ACC112 (cell line): Measurements from ENCODE around the gene TDRD3.

Source experiments
- H2AFZ ChIP-seq: fragments of 200-600 bp; sonication (generic); one replicate; pipeline ENCODE4 v1.6.0; 2017; ENCODE audit warnings: antibody characterized with exemption, low read length; ENCODE audit not compliant: unreplicated experiment
- H3K27ac ChIP-seq: fragments of 200-600 bp; sonication (generic); 2 replicates; pipeline ENCODE4 v1.5.1; 2014; ENCODE audit warnings: low read depth, mild to moderate bottlenecking, antibody characterized with exemption, low read length, moderate library complexity
- H3K27me3 ChIP-seq: fragments of 200-600 bp; sonication (generic); 2 replicates; pipeline ENCODE4 v1.6.1; 2014; ENCODE audit warnings: mild to moderate bottlenecking, antibody characterized with exemption, low read length, moderate library complexity, mixed read lengths; ENCODE audit not compliant: insufficient read depth
- H3K36me3 ChIP-seq: fragments of 200-600 bp; sonication (generic); 2 replicates; pipeline ENCODE4 v1.6.1; 2016; ENCODE audit warnings: mild to moderate bottlenecking, antibody characterized with exemption, low read length, moderate library complexity, mixed read lengths; ENCODE audit not compliant: insufficient read depth
- H3K4me1 ChIP-seq: fragments of 200-600 bp; sonication (generic); one replicate; pipeline ENCODE4 v1.6.1; 2016; ENCODE audit warnings: low read length, mixed read lengths; ENCODE audit not compliant: insufficient read depth, unreplicated experiment, control insufficient read depth
- H3K4me3 ChIP-seq: fragments of 200-600 bp; sonication (generic); 2 replicates; pipeline ENCODE4 v1.5.1; 2014; ENCODE audit warnings: mild to moderate bottlenecking, low read depth, low read length
- H3K79me2 ChIP-seq: fragments of 200-600 bp; sonication (generic); one replicate; pipeline ENCODE4 v1.6.0; 2016; ENCODE audit warnings: low read length; ENCODE audit not compliant: control insufficient read depth, unreplicated experiment, insufficient read depth

The TDRD3 gene

GRCh38 chr13:60501236-60501635 lies 104.2 kb downstream of the TDRD3 start:
- no peaks in the 10 kb centered on the region for H3K79me2 ChIP-seq
- H3K27ac ChIP-seq, result no peak overlapping the region
- H3K4me3 ChIP-seq, result no peak overlapping the region
- H3K36me3 ChIP-seq, result no peaks in the 10 kb centered on the region; the same call in 1 of the 2 replicates
- H3K27me3 ChIP-seq, result no peaks in the 10 kb centered on the region
- H2AFZ ChIP-seq, result no peak overlapping the region
- no peaks in the 10 kb centered on the region for H3K4me1 ChIP-seq

GRCh38 chr13:60509601-60510386 lies 112.8 kb downstream of the TDRD3 start:
- Histone ChIP-seq H3K36me3 (no peaks in the 10 kb centered on the region), H2AFZ (no peak overlapping the region)

GRCh38 chr13:60511637-60512036 lies 114.6 kb downstream of the TDRD3 start:
- H3K79me2 ChIP-seq, result no peaks in the 10 kb centered on the region
- H2AFZ ChIP-seq, result no peak overlapping the region
- no peaks in the 10 kb centered on the region for H3K27me3 ChIP-seq
- H3K36me3 ChIP-seq, result no peaks in the 10 kb centered on the region
- no peak overlapping the region for H3K27ac ChIP-seq
- H3K4me3 ChIP-seq, result no peak overlapping the region
- peaks cover 6% of the 10 kb centered on the region for H3K4me1 ChIP-seq

More at GRCh38 chr13:60509601-60510386, 112.8 kb downstream of the TDRD3 start:
- Histone ChIP-seq H3K4me3 (no peak overlapping the region), H3K4me1 (peaks cover 6% of the 10 kb centered on the region), H3K79me2 (no peaks in the 10 kb centered on the region), H3K27ac (no peak overlapping the region), H3K27me3 (no peaks in the 10 kb centered on the region)

GRCh38 chr13:60514891-60515290 lies 117.9 kb downstream of the TDRD3 start:
- no peaks in the 10 kb centered on the region for H3K36me3 ChIP-seq
- peaks cover 3% of the 10 kb centered on the region for H3K4me1 ChIP-seq
- H3K4me3 ChIP-seq, result no peak overlapping the region
- no peaks in the 10 kb centered on the region for H3K27me3 ChIP-seq
- no peak overlapping the region for H2AFZ ChIP-seq
- H3K79me2 ChIP-seq, result no peaks in the 10 kb centered on the region
- no peak overlapping the region for H3K27ac ChIP-seq

GRCh38 chr13:60519496-60519895 lies 122.5 kb downstream of the TDRD3 start:
- H3K36me3 ChIP-seq, result no peaks in the 10 kb centered on the region
- no peaks in the 10 kb centered on the region for H3K27me3 ChIP-seq
- no peaks in the 10 kb centered on the region for H3K79me2 ChIP-seq
- H3K27ac ChIP-seq, result no peak overlapping the region
- no peak overlapping the region for H3K4me3 ChIP-seq
- no peaks in the 10 kb centered on the region for H3K4me1 ChIP-seq
- no peak overlapping the region for H2AFZ ChIP-seq

GRCh38 chr13:60520902-60521569 lies 124.0 kb downstream of the TDRD3 start:
- H3K4me3 ChIP-seq, result no peak overlapping the region
- H2AFZ ChIP-seq, result no peak overlapping the region
- H3K4me1 ChIP-seq, result no peaks in the 10 kb centered on the region
- no peaks in the 10 kb centered on the region for H3K79me2 ChIP-seq
- no peaks in the 10 kb centered on the region for H3K36me3 ChIP-seq
- H3K27me3 ChIP-seq, result no peaks in the 10 kb centered on the region
- H3K27ac ChIP-seq, result no peak overlapping the region

- Histone ChIP-seq H3K79me2 (no peaks in the 10 kb centered on the region), H3K27ac (no peak overlapping the region), H3K36me3 (no peaks in the 10 kb centered on the region; the same call in 1 of the 2 replicates), H3K4me1 (no peaks in the 10 kb centered on the region), H3K4me3 (no peak overlapping the region), H3K27me3 (no peaks in the 10 kb centered on the region), H2AFZ (no peak overlapping the region)
Observed at GRCh38 chr13:60538566-60538965, 141.5 kb downstream of the TDRD3 start.

- Histone ChIP-seq H3K4me1 (no peaks in the 10 kb centered on the region), H3K79me2 (no peaks in the 10 kb centered on the region), H3K36me3 (no peaks in the 10 kb centered on the region; the same call in 1 of the 2 replicates), H3K27me3 (no peaks in the 10 kb centered on the region), H2AFZ (no peak overlapping the region), H3K4me3 (no peak overlapping the region), H3K27ac (no peak overlapping the region)
Observed at GRCh38 chr13:60540276-60540675, 143.3 kb downstream of the TDRD3 start.

GRCh38 chr13:60562096-60562780 lies 165.2 kb downstream of the TDRD3 start:
- no peaks in the 10 kb centered on the region for H3K27me3 ChIP-seq
- no peak overlapping the region for H3K4me3 ChIP-seq
- peaks cover 3% of the 10 kb centered on the region for H3K4me1 ChIP-seq
- peak overlapping the region; percentile 48 for H2AFZ ChIP-seq
- H3K36me3 ChIP-seq, result no peaks in the 10 kb centered on the region
- peak overlapping the region; percentile 51 for H3K27ac ChIP-seq
- H3K79me2 ChIP-seq, result no peaks in the 10 kb centered on the region

GRCh38 chr13:60571571-60571970 lies 174.6 kb downstream of the TDRD3 start:
- Histone ChIP-seq H3K27ac (no peak overlapping the region), H3K79me2 (no peaks in the 10 kb centered on the region), H3K4me1 (peaks cover 17% of the 10 kb centered on the region), H3K36me3 (no peaks in the 10 kb centered on the region; the same call in none of the 2 replicates), H3K4me3 (no peak overlapping the region), H3K27me3 (no peaks in the 10 kb centered on the region), H2AFZ (no peak overlapping the region)
